Left ventricle myocardium inferior (tissue), 1 donor: Measurements from ENCODE around the gene DNAJC7. TPM values are rescaled to one million over a fixed set of nuclear protein-coding genes. Genes with fewer than 3 reads are reported as not detected.

Experiments
- DNase-seq: peaks from one replicate; pipeline ENCODE4 v3.0.0-alpha.2; 2020
- H3K27ac ChIP-seq: fragments of 200-600 bp; replicated peaks from 2 replicates; pipeline ENCODE4 v1.8.0; 2021
- H3K27me3 ChIP-seq: fragments of 200-600 bp; 2 replicates; pipeline ENCODE4 v1.8.0; 2021; ENCODE audit warnings: low read depth
- H3K36me3 ChIP-seq: fragments of 200-600 bp; 2 replicates; pipeline ENCODE4 v1.8.0; 2021
- H3K4me1 ChIP-seq: fragments of 200-600 bp; 2 replicates; pipeline ENCODE4 v1.8.0; 2021
- H3K4me3 ChIP-seq: fragments of 200-600 bp; 2 replicates; pipeline ENCODE4 v1.8.0; 2021; ENCODE audit warnings: mild to moderate bottlenecking, moderate library complexity
- H3K9me3 ChIP-seq: fragments of 200-600 bp; replicated peaks from 2 replicates; pipeline ENCODE4 v1.8.0; 2021
- intact Hi-C: fragments of 100-400 bp; cut with micrococcal nuclease; formaldehyde crosslinking; loops from one replicate; pipeline ENCODE4 v1.11.0; 2022
- total RNA-seq: library from RNA; stranded (reverse); fragmentation: NEBNext Ultra II Directional; extraction: Animal tissue kit (Norgen Biotek cat#: 25700); gene quantifications from one replicate; pipeline ENCODE4 v1.2.1, GENCODE V29; 2021
- TF ChIP-seq, protein P1 (sequence below): fragments of 200-600 bp; IDR thresholded peaks from 2 replicates; pipeline ENCODE4 v1.8.0; 2021; ENCODE audit warnings: antibody characterized with exemption, mild to moderate bottlenecking, borderline replicate concordance
- donor health status: DM: no; HTN: yes; CAD: no; lungs with severe emphysema.

The DNAJC7 gene
- total RNA-seq, 1 donor from 2014 or later: 71.2 TPM

DNA sequence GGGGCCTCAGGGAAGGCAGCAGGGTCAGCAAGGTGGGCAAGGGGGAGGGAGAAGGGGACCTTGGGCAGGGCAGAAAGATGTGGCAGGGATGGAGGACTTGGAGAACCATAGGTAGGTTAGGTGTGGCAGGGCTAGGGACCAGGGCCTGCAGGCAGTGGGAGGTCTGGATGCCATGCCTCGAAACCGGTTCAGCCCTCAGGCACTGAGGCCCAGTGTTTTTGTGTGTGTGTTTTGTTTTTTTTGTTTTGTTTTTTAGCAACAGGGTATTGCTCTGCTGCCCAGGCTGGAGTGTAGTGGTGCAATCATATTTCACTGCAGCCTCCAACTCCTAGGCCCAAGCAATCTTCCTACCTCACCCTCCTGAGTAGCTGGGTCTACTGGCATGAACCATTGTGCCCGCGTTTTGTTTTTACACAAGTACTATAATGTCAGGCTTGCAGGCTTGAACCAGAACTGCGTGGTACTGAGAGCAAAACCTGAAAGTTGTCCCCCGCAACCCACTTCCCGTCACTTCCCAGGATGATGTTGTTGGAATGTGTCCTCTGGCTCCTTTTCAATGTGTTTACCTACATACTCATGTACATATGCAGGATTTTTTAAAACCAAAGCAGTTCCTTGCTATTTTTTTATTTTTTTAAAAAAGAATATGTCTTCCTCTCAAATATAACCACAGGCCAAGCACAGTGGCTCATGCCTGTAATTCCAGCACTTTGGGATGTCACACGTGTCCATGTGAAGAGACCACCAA lies 74.4 kb downstream of the DNAJC7 start:
- H3K4me1 ChIP-seq: peaks cover 9% of the 10 kb centered on the region
- no peak overlapping the region for H3K4me3 ChIP-seq
- H3K27ac ChIP-seq: no peak overlapping the region
- no peak for DNase-seq
- intact Hi-C loops: no loop called here
- no peaks in the 10 kb centered on the region for H3K36me3 ChIP-seq
- H3K9me3 ChIP-seq: no peaks in the 10 kb centered on the region
- TF ChIP-seq, protein P1, sequence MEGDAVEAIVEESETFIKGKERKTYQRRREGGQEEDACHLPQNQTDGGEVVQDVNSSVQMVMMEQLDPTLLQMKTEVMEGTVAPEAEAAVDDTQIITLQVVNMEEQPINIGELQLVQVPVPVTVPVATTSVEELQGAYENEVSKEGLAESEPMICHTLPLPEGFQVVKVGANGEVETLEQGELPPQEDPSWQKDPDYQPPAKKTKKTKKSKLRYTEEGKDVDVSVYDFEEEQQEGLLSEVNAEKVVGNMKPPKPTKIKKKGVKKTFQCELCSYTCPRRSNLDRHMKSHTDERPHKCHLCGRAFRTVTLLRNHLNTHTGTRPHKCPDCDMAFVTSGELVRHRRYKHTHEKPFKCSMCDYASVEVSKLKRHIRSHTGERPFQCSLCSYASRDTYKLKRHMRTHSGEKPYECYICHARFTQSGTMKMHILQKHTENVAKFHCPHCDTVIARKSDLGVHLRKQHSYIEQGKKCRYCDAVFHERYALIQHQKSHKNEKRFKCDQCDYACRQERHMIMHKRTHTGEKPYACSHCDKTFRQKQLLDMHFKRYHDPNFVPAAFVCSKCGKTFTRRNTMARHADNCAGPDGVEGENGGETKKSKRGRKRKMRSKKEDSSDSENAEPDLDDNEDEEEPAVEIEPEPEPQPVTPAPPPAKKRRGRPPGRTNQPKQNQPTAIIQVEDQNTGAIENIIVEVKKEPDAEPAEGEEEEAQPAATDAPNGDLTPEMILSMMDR: no peak
- H3K27me3 ChIP-seq: no peaks in the 10 kb centered on the region

DNA sequence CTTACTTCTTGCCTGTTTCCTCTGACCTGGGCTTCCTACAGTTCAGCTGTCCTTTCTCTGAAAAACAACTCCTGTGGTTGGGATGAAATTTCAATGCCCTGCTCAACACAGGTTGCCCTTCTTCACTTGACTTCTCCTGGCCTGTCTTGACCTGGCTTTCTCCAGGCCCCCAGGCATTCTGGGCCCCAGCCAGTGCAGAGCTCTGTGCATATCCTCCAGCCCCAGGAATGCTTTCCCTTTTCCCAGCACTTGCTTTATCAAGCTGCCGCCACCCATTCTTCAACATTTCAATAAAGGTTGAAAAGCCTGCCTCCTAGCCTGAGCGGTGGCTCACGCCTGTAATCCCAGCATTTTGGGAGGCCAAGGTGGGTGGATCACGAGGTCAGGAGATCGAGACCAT lies 76.1 kb downstream of the DNAJC7 start:
- H3K27ac ChIP-seq: no peak overlapping the region
- no peak for DNase-seq
- peaks cover 13% of the 10 kb centered on the region for H3K4me1 ChIP-seq
- no peaks in the 10 kb centered on the region for H3K27me3 ChIP-seq
- H3K4me3 ChIP-seq: no peak overlapping the region
- intact Hi-C loops: no loop called here
- TF ChIP-seq, protein P1: no peak
- H3K9me3 ChIP-seq: no peaks in the 10 kb centered on the region
- no peaks in the 10 kb centered on the region for H3K36me3 ChIP-seq

DNA sequence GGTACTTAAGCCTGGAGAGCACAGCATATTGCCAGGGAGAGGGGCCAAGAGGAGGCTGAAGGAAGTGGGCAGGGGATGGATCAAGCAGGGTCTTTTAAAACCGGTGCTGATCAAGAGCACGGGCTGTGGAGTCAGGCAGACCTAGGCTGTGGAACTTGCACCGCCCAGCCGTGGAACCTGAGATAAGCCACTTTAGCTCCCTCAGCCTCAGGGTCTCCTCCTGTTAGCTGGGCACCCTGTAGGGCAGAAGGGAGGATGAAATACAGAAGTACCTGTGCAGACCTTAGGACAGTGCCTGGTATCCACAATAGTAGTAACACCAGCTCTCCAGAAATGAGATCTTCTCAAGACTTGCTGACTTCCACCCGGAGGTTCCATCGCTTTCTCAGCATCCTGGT lies 77.5 kb downstream of the DNAJC7 start:
- Histone ChIP-seq H3K4me3 (no peak overlapping the region), H3K27me3 (no peaks in the 10 kb centered on the region), H3K4me1 (peaks cover 13% of the 10 kb centered on the region), H3K9me3 (no peaks in the 10 kb centered on the region), H3K36me3 (no peaks in the 10 kb centered on the region), H3K27ac (no peak overlapping the region)
- TF ChIP-seq, protein P1: no peak
- DNase-seq: no peak
- intact Hi-C loops: no loop called here

DNA sequence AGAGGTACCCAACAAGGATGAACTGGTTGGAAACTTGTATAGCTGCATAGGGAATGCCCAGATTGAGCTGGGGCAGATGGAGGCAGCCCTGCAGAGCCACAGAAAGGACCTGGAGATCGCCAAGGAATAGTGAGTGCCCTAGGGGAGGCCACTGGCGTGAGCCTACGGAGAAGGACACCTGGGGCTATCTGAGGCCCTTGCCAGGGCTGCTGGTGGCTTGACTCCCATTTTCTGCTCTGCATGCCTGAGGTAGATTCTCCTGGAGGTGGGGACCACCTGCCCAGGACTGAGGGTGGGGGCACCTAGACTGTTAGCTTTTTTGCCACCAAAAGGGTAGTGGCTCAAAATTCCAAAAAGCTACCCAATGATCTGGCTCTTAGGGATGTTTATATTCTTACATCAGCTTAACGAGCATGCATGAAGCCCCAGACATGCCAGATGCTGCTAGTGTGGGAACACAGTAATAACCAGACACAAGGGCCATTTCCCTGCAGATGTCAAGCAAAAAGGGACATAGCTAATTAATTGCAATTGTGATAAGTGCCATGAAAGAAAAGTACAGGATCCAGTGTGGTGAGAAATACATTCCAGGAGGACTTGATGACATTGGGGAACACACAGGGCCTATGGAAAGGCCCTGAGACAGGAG lies 78.1 kb downstream of the DNAJC7 start:
- no peak for DNase-seq

More for the DNA sequence above, 78.1 kb downstream of the DNAJC7 start:
- Histone ChIP-seq H3K4me3 (no peak overlapping the region), H3K4me1 (peaks cover 13% of the 10 kb centered on the region), H3K27me3 (no peaks in the 10 kb centered on the region), H3K27ac (no peak overlapping the region), H3K36me3 (no peaks in the 10 kb centered on the region), H3K9me3 (no peaks in the 10 kb centered on the region)
- TF ChIP-seq, protein P1: no peak
- intact Hi-C loops: no loop called here
